ENCODE data around the gene HEXB. TPM values are rescaled to one million over a fixed set of nuclear protein-coding genes. Genes with fewer than 3 reads are reported as not detected.

HEXB gene
- total and polyA plus RNA-seq, 2 of the 13 experiments (the other 11 are each of a cell fraction or from before 2014, with no cell fraction given): 100 to 104 TPM

- CTCF ChIA-PET (ENCODE audit: low intra/inter-chr PET ratio, low total read pairs): no interaction called here
- intact Hi-C loops (cut with micrococcal nuclease; ENCODE audit: unreplicated experiment): no loop called here
- H3K36me3 ChIP-seq (replicated peaks in 1 of 2; ENCODE audit: control insufficient read depth in 1 of 2, insufficient read depth in 2 of 2, low read length in 2 of 2): peaks cover 11 to 36% of the 10 kb centered on the region in 2 experiments
- no peak overlapping the region for H3K27ac ChIP-seq (ENCODE audit: extremely low read length, insufficient read depth, low read length)
- H3K9ac ChIP-seq (ENCODE audit: insufficient read depth, low read depth, low read length): no peak overlapping the region
- FAIRE-seq (no peak), ATAC-seq (no peak), DNase-seq (ENCODE audit: low spot score) (no peak)
- TF ChIP-seq ZMYM2 (CRISPR knock-in tag; IDR thresholded peaks at IDR 0.05) (no peak), POLR2A (IDR thresholded peaks at IDR 0.05; ENCODE audit: insufficient read depth in 1 of 2, low read depth in 2 of 2, low read length in 2 of 2) (no peak)
- TF ChIP-seq, protein P1, sequence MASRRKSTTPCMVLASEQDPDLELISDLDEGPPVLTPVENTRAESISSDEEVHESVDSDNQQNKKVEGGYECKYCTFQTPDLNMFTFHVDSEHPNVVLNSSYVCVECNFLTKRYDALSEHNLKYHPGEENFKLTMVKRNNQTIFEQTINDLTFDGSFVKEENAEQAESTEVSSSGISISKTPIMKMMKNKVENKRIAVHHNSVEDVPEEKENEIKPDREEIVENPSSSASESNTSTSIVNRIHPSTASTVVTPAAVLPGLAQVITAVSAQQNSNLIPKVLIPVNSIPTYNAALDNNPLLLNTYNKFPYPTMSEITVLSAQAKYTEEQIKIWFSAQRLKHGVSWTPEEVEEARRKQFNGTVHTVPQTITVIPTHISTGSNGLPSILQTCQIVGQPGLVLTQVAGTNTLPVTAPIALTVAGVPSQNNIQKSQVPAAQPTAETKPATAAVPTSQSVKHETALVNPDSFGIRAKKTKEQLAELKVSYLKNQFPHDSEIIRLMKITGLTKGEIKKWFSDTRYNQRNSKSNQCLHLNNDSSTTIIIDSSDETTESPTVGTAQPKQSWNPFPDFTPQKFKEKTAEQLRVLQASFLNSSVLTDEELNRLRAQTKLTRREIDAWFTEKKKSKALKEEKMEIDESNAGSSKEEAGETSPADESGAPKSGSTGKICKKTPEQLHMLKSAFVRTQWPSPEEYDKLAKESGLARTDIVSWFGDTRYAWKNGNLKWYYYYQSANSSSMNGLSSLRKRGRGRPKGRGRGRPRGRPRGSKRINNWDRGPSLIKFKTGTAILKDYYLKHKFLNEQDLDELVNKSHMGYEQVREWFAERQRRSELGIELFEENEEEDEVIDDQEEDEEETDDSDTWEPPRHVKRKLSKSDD (CRISPR knock-in tag; IDR thresholded peaks at IDR 0.05; ENCODE audit: low read depth): no peak
- POLR2A ChIA-PET: no interaction called here
- H3K4me1 ChIP-seq (ENCODE audit: insufficient read depth, low read length): no peaks in the 10 kb centered on the region
- H3K4me3 ChIP-seq (replicated peaks in 1 of 3; ENCODE audit: insufficient read depth in 1 of 3, low read depth in 2 of 3, low read length in 3 of 3): no peak overlapping the region
- no peaks in the 10 kb centered on the region for H3K79me2 ChIP-seq (ENCODE audit: insufficient read depth, low read length)
- in situ Hi-C loops (cut with HindIII; ENCODE audit: extremely low pct_ligation_motif_present, low pct_unique_long_range_greater_than_20kb): no loop called here
- H2AFZ ChIP-seq (ENCODE audit: low read length): no peak overlapping the region
- no peaks in the 10 kb centered on the region for H3K9me3 ChIP-seq (ENCODE audit: low read length)
- H4K20me1 ChIP-seq (ENCODE audit: insufficient read depth, low read length): no peaks in the 10 kb centered on the region
- WGBS (ENCODE audit: low lambda C conversion rate): 100% methylated on average over 1 of the region's 1 CpG
- H3K4me2 ChIP-seq (ENCODE audit: low read depth, low read length): no peak overlapping the region
- no TSS peak for BruUV-seq (replicated peaks)
- H3K27me3 ChIP-seq (ENCODE audit: control insufficient read depth in 1 of 2, insufficient read depth in 2 of 2, low read length in 2 of 2): no peaks in the 10 kb centered on the region
Measured at GRCh38 chr5:74722271-74722670, 37.2 kb downstream of the HEXB start.

DNA sequence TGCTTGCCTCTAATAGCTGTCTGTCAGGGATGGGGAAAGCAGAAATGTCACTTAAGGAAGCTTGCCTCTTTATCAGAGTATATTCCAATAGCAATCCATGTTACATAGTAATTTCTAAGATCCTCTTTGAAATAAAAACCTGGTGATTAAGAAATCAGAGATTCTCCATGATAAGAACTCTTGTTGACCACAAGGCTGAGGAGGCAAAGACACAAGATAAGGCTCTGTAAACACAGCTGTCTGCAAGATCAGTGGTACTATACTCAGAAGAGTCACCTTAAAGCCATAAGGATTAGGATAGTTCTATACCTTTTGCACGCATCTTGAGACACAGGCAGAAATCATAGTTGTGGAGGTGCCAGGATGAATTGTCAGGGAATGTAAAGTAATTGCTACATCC lies 40.3 kb downstream of the HEXB start:
- H4K20me1 ChIP-seq (ENCODE audit: insufficient read depth, low read length): no peaks in the 10 kb centered on the region
- TF ChIP-seq TARDBP (CRISPR knock-in tag; IDR thresholded peaks at IDR 0.05) (no peak), RBM22 (optimal IDR thresholded peaks at IDR 0.05; ENCODE audit: low read length) (no peak), ZNF580 (CRISPR knock-in tag; IDR thresholded peaks at IDR 0.05; ENCODE audit: borderline replicate concordance, low read depth) (no peak), ZNF496 (CRISPR knock-in tag; IDR thresholded peaks at IDR 0.05; ENCODE audit: insufficient replicate concordance) (no peak), ZNF687 (CRISPR knock-in tag; IDR thresholded peaks at IDR 0.05) (no peak)
- no peak overlapping the region for H2AFZ ChIP-seq (ENCODE audit: low read length)
- in situ Hi-C loops (cut with HindIII; ENCODE audit: extremely low pct_ligation_motif_present, low pct_unique_long_range_greater_than_20kb) (no loop called here), intact Hi-C loops (cut with micrococcal nuclease; ENCODE audit: unreplicated experiment) (no loop called here)
- H3K27me3 ChIP-seq (ENCODE audit: control insufficient read depth in 1 of 2, insufficient read depth in 2 of 2, low read length in 2 of 2): no peaks in the 10 kb centered on the region
- no peak for FAIRE-seq
- no peak overlapping the region for H3K9ac ChIP-seq (ENCODE audit: insufficient read depth, low read depth, low read length)
- peaks cover 9 to 34% of the 10 kb centered on the region in 2 experiments; a peak in 4 of 5 replicates for H3K36me3 ChIP-seq (replicated peaks in 1 of 2; ENCODE audit: control insufficient read depth in 1 of 2, insufficient read depth in 2 of 2, low read length in 2 of 2)
- H3K4me3 ChIP-seq (replicated peaks in 1 of 3; ENCODE audit: insufficient read depth in 1 of 3, low read depth in 2 of 3, low read length in 3 of 3): no peak overlapping the region
- 100% methylated on average over 1 of the region's 1 CpG for WGBS (ENCODE audit: low lambda C conversion rate)
- no peak overlapping the region for H3K4me2 ChIP-seq (ENCODE audit: low read depth, low read length)
- no peaks in the 10 kb centered on the region for H3K4me1 ChIP-seq (ENCODE audit: insufficient read depth, low read length)
- no peaks in the 10 kb centered on the region for H3K9me3 ChIP-seq (ENCODE audit: low read length)
- CTCF ChIA-PET (ENCODE audit: low intra/inter-chr PET ratio, low total read pairs): no interaction called here
- POLR2A ChIA-PET: no interaction called here
- BruUV-seq (replicated peaks): no TSS peak
- H3K79me2 ChIP-seq (ENCODE audit: insufficient read depth, low read length): no peaks in the 10 kb centered on the region
- DNase-seq (ENCODE audit: low spot score): no peak
- ATAC-seq: no peak
- H3K27ac ChIP-seq (ENCODE audit: extremely low read length, insufficient read depth, low read length): no peak overlapping the region

Measured in HepG2 (cell line).